HG03060 (cell line): Measurements from ENCODE around the gene PRSS58.

Experiments used
- ATAC-seq: cut with Tn5 transposase; IDR thresholded peaks from one replicate; pipeline ENCODE4 v1.9.1; 2021; ENCODE audit warnings: low read depth, moderate number of reproducible peaks; ENCODE audit not compliant: unreplicated experiment

PRSS58 gene

GRCh38 chr7:142257958-142258357 is at the start of gene PRSS58:
PRSS58 (minus strand) TSS chr7:142258058; CDS start chr7:142257707, 351 bp downstream.
- ATAC-seq, result no peak

GRCh38 chr7:142307246-142307900 is 49.5 kb upstream of the PRSS58 start:
- ATAC-seq, result no peak

DNA sequence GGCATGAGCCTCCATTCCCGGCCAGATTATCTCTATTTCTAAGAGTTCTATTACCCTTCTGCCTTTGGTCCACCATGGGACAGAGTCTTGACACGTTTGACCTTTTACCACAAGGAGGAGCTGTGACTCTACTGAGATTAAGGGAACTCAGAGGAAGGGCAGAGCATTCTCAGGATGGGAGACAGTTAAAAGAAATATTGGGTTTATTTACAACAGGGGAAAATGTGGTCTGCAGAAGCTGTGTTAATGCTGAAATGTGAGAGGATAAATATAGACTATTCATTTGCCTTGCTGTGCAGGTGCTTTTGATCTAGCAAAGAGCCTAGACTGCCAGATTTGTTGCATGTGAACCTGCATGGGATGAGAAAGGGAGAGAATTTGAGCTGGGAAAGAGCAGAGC is 45.8 kb upstream of the PRSS58 start:
- ATAC-seq, result no peak

DNA sequence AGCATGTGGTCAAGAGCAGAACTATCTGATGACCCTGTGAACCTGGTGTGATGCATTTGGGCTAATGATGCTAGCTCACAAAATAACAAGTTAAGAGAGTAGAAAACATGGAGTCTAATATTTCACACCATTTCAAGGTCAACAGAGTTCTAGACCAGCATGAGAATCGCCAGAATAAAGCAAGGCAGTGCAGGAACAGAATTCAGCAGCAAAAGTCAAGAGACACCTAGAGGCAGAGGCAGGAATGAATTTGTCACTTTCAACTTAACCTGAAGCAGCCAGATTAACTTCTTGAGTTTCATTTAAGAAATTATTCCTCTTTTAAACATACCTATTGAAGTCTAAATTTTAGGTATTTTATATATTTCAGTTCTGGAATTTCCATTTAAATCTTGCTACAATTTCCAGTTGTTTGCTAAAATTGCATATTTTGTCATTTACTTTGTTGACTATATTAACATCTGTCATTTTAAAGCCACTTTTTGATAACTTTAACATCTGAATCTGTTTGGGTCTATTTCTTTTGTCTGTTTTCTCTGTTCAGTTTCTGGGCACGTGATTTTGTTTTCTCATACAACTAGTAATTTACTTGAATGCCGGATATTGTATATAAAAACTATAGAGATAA is 44.2 kb upstream of the PRSS58 start:
- no peak for ATAC-seq

GRCh38 chr7:142301299-142301698 is 43.4 kb upstream of the PRSS58 start:
- ATAC-seq, result no peak

GRCh38 chr7:142300689-142301088 is 42.8 kb upstream of the PRSS58 start:
- no peak for ATAC-seq

- ATAC-seq, result no peak
Measured at GRCh38 chr7:142299237-142299781, 41.5 kb upstream of the PRSS58 start.

DNA sequence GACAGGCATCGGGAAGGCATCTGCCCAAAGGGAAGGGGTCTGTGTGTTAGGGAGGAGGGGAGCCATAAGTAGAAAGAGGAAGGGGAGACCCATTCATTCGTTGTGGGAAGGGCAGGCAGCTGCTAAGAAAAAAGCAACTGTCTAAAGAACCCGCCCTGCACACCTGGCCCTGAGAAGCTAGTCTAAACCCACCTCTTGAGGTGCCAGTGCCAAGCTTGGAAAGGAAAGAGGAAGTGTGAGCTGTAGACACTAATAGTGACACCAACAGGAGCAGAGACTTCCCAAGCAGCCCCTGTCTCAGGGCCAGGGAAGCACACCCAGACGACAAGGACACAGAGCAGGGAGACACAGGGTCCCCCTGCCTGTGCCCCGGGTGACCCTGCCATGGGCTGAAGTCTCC is 40.8 kb upstream of the PRSS58 start:
- ATAC-seq, result no peak

DNA sequence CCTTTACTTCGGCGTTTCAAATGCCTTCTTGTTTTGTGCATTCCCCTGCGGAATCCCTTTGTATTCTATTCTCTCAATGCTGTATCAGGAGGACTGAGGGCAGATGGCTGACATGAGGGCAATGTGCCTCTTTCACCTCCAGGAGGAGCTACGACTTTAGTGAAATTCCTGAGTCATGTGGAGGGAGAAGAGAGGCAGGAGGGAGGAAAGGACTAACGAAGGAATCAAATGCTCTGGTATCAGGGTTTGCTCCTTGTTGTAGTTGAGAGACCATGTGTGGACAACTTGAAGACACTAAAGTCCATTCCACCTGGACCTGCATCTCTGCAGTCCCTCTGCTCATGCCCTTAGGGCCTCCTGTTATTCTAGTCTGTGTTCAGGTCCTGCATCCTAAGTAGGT is 40.2 kb upstream of the PRSS58 start:
- ATAC-seq, result no peak

DNA sequence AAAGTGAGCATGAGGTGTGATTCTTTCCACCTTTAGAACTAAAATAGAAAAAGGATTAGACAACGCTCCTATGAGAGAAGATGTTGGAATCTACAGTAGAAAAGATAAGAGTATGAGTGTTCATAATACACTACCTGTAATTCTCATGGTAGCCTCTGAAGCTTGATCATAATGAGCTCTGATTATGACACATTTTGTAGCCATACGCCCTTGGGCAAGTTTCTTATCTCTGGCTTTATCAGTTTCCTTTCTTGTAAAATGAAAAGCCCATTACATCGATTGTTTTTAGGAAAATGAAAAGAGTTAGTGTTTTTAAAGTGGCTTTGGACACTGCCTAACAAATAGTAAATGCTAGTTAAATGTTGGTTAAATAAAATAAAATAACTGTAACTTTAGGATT is 22.4 kb upstream of the PRSS58 start:
- ATAC-seq, result no peak

DNA sequence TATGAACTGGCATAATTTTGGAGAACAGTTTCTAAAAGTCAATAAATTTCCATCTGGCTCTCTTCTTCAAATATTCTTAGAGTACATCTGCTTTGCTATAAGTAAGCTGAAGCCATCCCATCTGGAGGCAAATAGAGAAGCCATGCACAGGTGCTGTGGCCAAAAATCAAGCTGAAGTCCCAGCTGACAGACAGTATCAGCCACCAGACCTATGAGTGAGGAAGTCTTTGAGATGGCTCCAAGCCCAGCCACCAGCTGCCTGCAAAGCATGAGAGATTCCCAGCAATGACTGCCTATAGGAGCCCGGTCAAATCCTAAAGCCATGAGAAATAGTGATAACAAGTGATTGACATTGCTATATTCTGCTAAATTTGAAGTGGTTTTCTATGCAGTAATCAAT is 21.7 kb upstream of the PRSS58 start:
- ATAC-seq, result no peak

DNA sequence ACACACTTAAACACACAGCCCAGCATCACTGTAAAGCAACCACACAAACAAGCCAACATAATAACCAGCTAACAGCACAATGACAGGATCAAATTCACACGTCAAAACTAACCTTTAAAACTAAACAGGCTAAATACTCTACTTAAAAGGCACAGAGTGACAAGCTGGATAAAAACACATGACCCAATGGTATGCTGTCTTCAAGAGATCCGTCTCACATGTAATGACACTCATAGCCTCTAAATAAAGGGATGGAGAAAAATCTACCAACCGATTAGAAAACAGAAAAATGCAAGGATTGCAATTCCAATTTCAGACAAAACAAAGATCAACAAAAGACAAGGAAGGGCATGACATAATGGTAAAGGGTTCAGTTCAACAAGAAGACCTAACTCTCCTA is 17.2 kb upstream of the PRSS58 start:
- no peak for ATAC-seq

DNA sequence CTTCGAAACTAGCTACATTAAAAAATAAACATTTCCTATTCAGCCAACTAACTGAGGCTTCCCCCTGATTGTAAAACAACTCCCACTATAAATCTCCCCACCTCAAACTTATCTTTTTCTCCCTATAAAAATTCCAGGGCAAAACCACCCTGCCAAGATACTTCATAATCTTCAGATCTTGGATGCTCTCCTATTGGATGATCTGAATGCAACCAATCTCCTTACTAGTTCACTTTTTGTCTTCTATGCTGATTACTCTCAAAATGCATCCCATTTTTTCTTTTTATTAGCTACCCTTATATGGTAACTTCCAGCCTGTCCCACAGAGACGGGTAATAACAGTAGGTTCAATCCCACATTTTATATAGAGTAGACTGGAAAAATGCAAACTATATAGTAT is 15.0 kb upstream of the PRSS58 start:
- no peak for ATAC-seq

GRCh38 chr7:142263598-142264380 is 5.9 kb upstream of the PRSS58 start:
- no peak for ATAC-seq

GRCh38 chr7:142250705-142251104 is 7.2 kb downstream of the PRSS58 start:
- no peak for ATAC-seq

DNA sequence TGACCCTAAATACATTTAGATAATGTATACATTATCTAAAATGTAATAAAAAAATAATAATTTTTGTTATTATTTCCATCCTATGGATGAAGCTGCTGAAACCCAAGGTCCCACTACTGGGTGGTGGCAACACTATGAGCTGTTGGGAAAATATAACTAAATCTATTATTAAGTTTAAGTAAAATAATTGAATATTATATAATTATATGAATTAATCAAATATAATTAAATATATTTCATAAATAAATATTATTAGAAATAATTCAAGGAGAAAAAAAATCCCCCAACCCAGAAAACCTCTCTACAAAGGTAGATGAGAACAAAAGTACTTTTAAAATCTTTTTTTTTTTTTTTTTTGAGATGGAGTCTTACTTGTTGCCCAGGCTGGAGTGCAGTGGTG is 7.9 kb downstream of the PRSS58 start:
- no peak for ATAC-seq

DNA sequence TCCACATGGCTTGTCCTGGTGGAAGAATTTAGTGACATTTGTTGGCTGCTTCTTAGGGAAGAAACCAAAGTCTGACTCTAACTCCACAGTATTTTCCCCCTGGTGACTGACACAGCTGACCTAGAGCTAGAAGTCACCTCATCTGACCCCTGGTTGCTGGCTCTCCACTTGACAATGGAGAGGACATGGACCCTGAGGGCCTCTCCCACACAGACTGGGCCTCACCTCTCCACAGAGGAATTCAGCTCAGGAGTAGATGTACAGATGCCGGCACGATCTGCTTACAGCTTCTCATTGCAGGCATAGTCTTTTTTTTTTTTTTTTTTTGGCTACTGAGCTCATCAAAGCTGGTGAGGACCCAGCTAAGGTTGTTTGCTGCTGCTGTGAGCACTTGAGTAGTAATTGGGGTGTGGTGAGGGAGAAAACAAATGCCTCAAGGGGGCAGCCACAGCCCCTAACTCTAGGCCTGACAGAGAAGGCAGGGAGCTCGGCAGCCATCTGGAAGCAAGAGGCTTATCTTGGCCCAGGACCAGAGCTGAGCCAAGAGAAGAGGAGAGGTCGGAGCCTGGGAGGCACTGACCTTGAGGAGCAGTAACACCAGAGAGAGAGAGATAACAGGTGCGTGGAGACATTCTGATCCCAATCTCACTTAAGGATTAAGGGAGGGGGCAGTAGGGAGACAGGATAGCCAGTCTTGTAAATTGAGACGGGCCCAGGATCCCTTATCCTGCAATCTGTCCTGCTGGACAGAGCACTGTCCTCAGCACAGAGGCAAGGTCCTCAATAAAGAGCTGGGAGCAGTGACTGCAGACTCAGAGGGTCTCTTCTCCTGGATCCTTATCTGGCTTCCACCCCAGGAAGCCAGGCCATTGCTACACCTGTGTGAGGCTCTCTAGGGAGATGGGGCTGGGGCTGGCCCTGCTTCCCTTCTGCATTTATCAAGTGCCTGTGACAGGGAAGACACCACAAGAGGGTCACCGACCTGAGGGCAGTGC is 9.4 kb downstream of the PRSS58 start:
- no peak for ATAC-seq

DNA sequence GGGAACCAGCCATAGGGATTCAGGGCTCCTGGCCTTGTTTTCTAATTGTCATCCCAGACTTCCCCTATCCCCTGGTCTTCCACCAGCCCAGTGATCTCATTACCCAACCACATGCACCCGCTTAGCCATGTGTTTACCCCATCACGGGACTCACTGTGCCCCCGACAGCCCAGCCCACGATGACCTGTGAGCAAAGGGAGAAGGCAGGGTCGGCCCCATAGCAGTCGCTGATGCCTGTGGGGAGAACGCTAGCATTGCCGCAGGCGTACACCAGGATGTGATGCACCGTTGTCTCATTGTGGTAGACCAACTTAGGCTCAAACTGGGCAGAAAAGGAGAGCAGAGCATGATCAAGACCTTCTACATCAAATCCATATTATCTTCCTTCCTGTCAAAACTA is 14.0 kb downstream of the PRSS58 start:
- no peak for ATAC-seq

GRCh38 chr7:142240546-142240945 is 17.3 kb downstream of the PRSS58 start:
- ATAC-seq, result no peak

DNA sequence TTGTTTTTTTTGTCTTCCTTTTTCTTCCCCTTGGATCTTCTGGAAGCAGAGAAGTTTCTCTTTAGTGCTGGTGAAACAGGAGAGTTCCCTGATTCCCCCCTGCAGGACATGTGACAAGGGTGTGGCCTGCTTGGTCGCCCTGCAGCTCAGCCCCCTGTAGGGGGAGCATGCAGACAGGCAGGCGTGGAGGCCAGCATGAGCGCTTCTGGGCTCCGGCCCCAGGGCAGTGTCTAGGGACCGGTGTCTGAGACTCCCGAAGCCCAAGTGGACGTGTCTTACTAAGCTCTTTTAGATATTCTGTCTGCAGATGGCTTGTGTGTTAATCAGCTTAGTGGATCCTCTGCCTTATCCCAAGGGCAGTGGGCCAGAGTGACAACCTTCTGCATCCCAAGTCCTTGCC is 26.1 kb downstream of the PRSS58 start:
- ATAC-seq, result no peak
